ENCODE data around the gene ALG14. TPM values are rescaled to one million over a fixed set of nuclear protein-coding genes. Genes with fewer than 3 reads are reported as not detected.

Gene ALG14
- total RNA-seq, 4 donors from 2014 or later, result 1.9 to 3.3 (median 2.6) TPM; not detected in 1

DNA sequence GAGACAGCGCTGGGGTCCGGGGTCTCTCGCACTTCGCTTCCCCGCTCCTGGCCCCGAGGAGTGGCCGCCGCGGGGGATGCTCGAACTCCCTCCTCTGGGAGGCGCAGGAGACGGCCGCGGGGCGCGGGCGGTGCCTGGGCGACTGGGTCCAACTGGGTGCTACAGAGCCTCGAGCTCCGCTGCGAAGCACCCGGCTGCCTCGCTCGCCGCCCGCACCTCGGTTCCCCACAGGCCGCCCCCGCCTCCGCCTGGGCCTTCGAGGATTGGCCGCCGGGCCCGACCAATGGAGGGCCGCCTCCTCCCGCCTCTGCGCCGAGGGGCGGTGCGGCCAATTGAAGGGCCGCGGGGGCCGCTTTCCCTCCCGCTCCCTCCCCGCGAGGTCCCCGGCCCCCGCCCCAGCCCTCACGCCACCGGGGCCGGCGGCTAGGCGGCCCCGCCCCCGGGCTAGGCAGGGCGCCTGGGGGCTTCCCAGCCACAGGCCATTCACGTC is 145.8 kb downstream of the ALG14 start, which contains the start of gene CNN3:
CNN3 (minus strand) TSS at position 196 of the 490 bp plus-strand sequence. CDS start 216 bp downstream, outside the sequence.
- Histone ChIP-seq H3K4me3 (peak within 1 kb of the TSS; percentile 66 to 81 (median 76)), H3K36me3 (no peaks in the 10 kb centered on the region), H3K27ac (peak within 1 kb of the TSS; percentile 80 to 97 (median 92)), H3K27me3 (no peaks in the 10 kb centered on the region), H3K4me1 (peaks cover 0 to 48% (median 7%) of the 10 kb centered on the region in 4 donors), H3K9me3 (no peaks in the 10 kb centered on the region)
- TF ChIP-seq POLR2A (IDR thresholded peaks at IDR 0.05), result peak; percentile 96 to 98
- TF ChIP-seq, protein P1, sequence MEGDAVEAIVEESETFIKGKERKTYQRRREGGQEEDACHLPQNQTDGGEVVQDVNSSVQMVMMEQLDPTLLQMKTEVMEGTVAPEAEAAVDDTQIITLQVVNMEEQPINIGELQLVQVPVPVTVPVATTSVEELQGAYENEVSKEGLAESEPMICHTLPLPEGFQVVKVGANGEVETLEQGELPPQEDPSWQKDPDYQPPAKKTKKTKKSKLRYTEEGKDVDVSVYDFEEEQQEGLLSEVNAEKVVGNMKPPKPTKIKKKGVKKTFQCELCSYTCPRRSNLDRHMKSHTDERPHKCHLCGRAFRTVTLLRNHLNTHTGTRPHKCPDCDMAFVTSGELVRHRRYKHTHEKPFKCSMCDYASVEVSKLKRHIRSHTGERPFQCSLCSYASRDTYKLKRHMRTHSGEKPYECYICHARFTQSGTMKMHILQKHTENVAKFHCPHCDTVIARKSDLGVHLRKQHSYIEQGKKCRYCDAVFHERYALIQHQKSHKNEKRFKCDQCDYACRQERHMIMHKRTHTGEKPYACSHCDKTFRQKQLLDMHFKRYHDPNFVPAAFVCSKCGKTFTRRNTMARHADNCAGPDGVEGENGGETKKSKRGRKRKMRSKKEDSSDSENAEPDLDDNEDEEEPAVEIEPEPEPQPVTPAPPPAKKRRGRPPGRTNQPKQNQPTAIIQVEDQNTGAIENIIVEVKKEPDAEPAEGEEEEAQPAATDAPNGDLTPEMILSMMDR (IDR thresholded peaks at IDR 0.05), result peak in 3 of 6 experiments; percentile 14 to 35 (median 23)
- DNase-seq, result peak; percentile 76 to 96 (median 95)

- peaks cover 0 to 54% (median 7%) of the 10 kb centered on the region in 4 donors for H3K4me1 ChIP-seq
- H3K27me3 ChIP-seq, result no peaks in the 10 kb centered on the region
- H3K36me3 ChIP-seq, result no peaks in the 10 kb centered on the region
- peak overlapping the region; percentile 80 to 97 (median 92) for H3K27ac ChIP-seq
- peak; percentile 22 to 78 (median 69) for DNase-seq
- peak overlapping the region; percentile 66 to 81 (median 76) for H3K4me3 ChIP-seq
- no peaks in the 10 kb centered on the region for H3K9me3 ChIP-seq
- no peak for TF ChIP-seq POLR2A (IDR thresholded peaks at IDR 0.05)
- TF ChIP-seq, protein P1 (IDR thresholded peaks at IDR 0.05), result peak in 3 of 6 experiments; percentile 28 to 44 (median 38)
These were observed 146.4 kb downstream of the ALG14 start for GRCh38 chr1:94926126-94926914.

DNA sequence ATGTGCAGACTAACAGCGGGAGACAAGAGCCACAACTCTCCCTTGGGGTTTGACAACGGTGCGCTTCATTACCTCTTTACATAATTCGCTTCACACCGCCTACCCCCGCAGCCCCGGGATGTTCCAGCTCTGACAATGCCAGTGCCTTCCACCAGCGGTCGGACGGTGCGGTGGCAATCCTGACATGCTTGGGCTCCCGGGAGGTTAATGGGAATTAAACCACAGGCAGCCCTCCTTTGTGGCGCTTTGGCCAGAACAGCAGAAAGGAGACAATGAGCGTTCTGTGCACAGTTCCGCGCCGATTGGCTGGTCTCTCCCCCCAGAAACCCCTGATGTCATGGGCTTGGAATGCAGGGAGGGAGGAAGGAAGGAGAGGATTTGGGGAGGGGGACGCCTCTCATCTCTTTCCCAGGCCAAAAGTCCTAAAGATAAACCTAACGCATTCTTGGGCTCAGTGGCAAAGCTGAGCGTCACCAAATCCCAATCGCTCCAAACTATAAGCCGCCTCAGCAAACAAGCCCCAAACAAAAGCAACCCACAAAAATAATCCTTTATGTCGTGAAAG is 147.1 kb downstream of the ALG14 start:
- DNase-seq, result peak; percentile 44 to 61 (median 60)
- Histone ChIP-seq H3K36me3 (no peaks in the 10 kb centered on the region), H3K4me3 (peak overlapping the region; percentile 66 to 81 (median 76)), H3K9me3 (no peaks in the 10 kb centered on the region), H3K4me1 (peaks cover 0 to 60% (median 7%) of the 10 kb centered on the region in 4 donors), H3K27ac (peak overlapping the region; percentile 80 to 97 (median 92)), H3K27me3 (no peaks in the 10 kb centered on the region)
- TF ChIP-seq POLR2A (IDR thresholded peaks at IDR 0.05), result peak in 1 of 2 donors; percentile 26
- TF ChIP-seq, protein P1 (IDR thresholded peaks at IDR 0.05), result peak in 1 of 6 experiments; percentile 14

- no peaks in the 10 kb centered on the region for H3K9me3 ChIP-seq
- peak overlapping the region; percentile 80 to 97 (median 92) for H3K27ac ChIP-seq
- no peaks in the 10 kb centered on the region for H3K27me3 ChIP-seq
- peak overlapping the region in 3 of 4 donors; percentile 71 to 81 (median 81) for H3K4me3 ChIP-seq
- DNase-seq, result no peak
- H3K4me1 ChIP-seq, result peaks cover 0 to 64% (median 7%) of the 10 kb centered on the region in 4 donors
- no peaks in the 10 kb centered on the region for H3K36me3 ChIP-seq
- TF ChIP-seq, protein P1 (IDR thresholded peaks at IDR 0.05), result no peak
- TF ChIP-seq POLR2A (IDR thresholded peaks at IDR 0.05), result no peak
These were observed 147.7 kb downstream of the ALG14 start for GRCh38 chr1:94925004-94925403.

Other genes with a start within 250 kb of the ALG14 start
- 100 to 1,000 TPM in 1 of 4 donors, 10 to 100 TPM in 3; 89.9 to 116 (median 96.2) TPM for gene CNN3, start 145.8 kb downstream of the ALG14 start, total RNA-seq
- 10 to 100 TPM in 3 of 4 donors, 1 to 10 TPM in 1; 2.5 to 18.9 (median 12.4) TPM for gene TLCD4, start 44.4 kb upstream of the ALG14 start, total RNA-seq
- gene RWDD3, start 161.3 kb upstream of the ALG14 start, total RNA-seq, result 10 to 100 TPM in 3 of 4 donors, 1 to 10 TPM in 1; 6.7 to 25.6 (median 12.0) TPM

All from Peyer's patch (tissue), 4 donors.